OCI-LY3 (cell line): ENCODE data around the gene VGLL2.

Experiments
- CTCF ChIP-seq: fragments of 200-600, 300-600 bp; sonication (generic); IDR thresholded peaks from 2 replicates; pipeline ENCODE4 v1.5.1; 2014; ENCODE audit warnings: antibody characterized with exemption, low read length, low read depth
- EZH2phosphoT487 ChIP-seq: fragments of 200-600 bp; shearing (Covaris generic); IDR thresholded peaks from 2 replicates; pipeline ENCODE4 v1.6.1; 2018; ENCODE audit warnings: antibody characterized with exemption, mixed run types, low read depth

DNA sequence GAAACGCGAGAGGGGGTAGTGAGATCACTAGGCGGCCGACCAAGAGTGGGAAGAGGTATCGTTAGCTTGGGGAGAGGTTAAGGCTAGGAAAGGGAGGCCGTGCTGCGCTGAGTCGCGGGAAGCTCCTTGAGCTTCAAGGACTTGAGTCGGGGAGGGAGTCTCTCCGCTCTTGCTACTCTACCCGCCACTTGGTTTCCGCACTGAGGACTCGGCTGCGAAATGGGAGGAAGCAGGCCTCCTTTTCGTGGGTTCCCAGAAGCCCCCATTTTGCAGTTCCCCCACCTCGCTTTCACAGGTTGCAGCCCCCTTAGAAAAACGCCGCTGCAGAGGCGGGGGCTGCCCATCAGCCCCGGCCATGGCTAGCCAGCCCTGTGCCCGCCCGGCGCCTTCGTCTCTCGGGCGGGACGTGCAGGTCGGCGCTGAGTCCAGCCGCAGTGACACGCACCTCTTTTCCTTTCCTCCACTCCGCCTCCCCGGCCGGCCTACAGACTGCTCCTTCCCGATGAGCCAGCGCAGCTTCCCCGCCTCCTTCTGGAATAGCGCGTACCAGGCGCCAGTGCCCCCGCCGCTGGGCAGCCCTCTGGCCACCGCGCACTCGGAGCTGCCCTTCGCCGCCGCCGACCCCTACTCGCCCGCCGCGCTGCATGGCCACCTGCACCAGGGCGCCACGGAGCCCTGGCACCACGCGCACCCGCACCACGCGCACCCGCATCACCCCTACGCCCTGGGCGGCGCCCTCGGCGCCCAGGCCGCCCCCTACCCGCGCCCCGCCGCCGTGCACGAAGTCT lies 4.9 kb downstream of the VGLL2 start:
- TF ChIP-seq CTCF = no peak
- no peak for TF ChIP-seq EZH2phosphoT487
